ENCODE results near the gene RAP1GAP. TPM values are rescaled to one million over a fixed set of nuclear protein-coding genes. Genes with fewer than 3 reads are reported as not detected.

RAP1GAP gene
- total and polyA plus RNA-seq, 9 of the 15 experiments (the other 6 are each of a cell fraction or from before 2014, with no cell fraction given): 0.29 to 30.2 (median 19.2) TPM

DNA sequence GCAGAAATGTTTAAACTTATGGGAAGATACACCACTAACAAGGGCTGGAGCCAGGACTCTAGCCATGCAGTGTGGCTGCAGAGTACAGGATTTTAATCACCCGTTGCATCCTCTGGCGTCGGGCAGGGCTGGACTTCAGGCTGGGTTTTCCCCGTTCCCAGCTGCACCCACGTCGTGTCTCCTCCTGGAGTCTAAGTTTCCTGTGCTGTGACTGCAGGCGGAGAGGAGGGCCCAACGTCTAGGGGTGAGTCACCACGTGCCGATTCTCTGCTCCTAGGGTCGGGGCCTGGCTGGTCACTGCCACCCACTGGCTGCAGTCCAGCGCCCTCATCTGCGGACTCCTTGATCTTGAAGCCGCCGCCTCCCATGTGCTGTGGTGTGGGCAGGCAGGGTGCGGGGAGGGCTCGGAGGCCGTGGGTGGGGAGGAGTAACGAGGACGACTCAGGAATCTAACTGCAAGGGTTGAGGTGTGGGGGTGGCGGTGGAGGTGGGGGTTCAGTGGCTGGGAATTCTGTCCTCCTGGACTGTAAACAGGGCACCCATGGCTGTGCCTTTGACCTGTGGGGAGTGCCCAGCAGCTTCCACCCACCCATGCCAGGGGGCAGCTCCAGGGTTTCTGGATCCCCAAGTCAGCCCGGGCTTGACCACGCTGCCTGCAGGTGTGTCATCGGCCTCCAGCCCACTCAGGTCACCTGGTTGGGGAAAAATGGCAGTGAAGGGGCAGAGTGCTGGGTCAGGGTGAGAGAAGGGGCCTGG is 82.1 kb downstream of the RAP1GAP start (continued):
- TF ChIP-seq, protein P1, sequence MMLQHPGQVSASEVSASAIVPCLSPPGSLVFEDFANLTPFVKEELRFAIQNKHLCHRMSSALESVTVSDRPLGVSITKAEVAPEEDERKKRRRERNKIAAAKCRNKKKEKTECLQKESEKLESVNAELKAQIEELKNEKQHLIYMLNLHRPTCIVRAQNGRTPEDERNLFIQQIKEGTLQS (IDR thresholded peaks at IDR 0.05): peak; percentile 88
- TF ChIP-seq, protein P1 (CRISPR knock-in tag; conservative IDR thresholded peaks at IDR 0.05): no peak
- TF ChIP-seq PHB (CRISPR knock-in tag; IDR thresholded peaks at IDR 0.05) (no peak), BHLHE40 (IDR thresholded peaks at IDR 0.05; ENCODE audit: low read length) (peak; percentile 89), L3MBTL2 (IDR thresholded peaks at IDR 0.05) (peak; percentile 91), NR2C2 (CRISPR knock-in tag; IDR thresholded peaks at IDR 0.05) (peak; percentile 73; the same call in 1 of the 2 replicates), NR2C2 (tag; IDR thresholded peaks at IDR 0.05) (no peak; the same call in 1 of the 2 replicates), CTBP1 (IDR thresholded peaks at IDR 0.05; ENCODE audit: borderline replicate concordance) (peak; percentile 22; the same call in 1 of the 2 replicates), FOXJ3 (CRISPR knock-in tag; IDR thresholded peaks at IDR 0.05) (no peak), NELFE (IDR thresholded peaks at IDR 0.05; ENCODE audit: insufficient read depth, insufficient read length) (no peak), DPF2 (IDR thresholded peaks at IDR 0.05) (peak; percentile 28; the same call in 1 of the 2 replicates), SIX5 (IDR thresholded peaks at IDR 0.05; ENCODE audit: borderline replicate concordance in 1 of 2, insufficient read depth in 1 of 2, low read depth in 1 of 2, low read length in 2 of 2) (no peak), GABPB2 (CRISPR knock-in tag; conservative IDR thresholded peaks at IDR 0.05) (no peak), MYNN (IDR thresholded peaks at IDR 0.05) (peak; percentile 86; the same call in 1 of the 2 replicates), MYNN (CRISPR knock-in tag; IDR thresholded peaks at IDR 0.05) (no peak), RNF2 (IDR thresholded peaks at IDR 0.05) (0 out of 2 replicates have a peak, but pooled peaks have one; percentile 27), SMAD3 (CRISPR knock-in tag; conservative IDR thresholded peaks at IDR 0.05) (no peak), BRD9 (IDR thresholded peaks at IDR 0.05; ENCODE audit: low read depth, partially characterized antibody) (no peak), MYC (IDR thresholded peaks at IDR 0.05; ENCODE audit: low read depth, low read length) (peak; percentile 52; the same call in 1 of the 2 replicates), MYC (CRISPR knock-in tag; IDR thresholded peaks at IDR 0.05; ENCODE audit: borderline replicate concordance, low read depth) (no peak), SLC30A9 (CRISPR knock-in tag; IDR thresholded peaks at IDR 0.05) (no peak), RBM39 (optimal IDR thresholded peaks at IDR 0.05; ENCODE audit: low read depth, low read length) (no peak), ILK (tag; IDR thresholded peaks at IDR 0.05; ENCODE audit: borderline replicate concordance, low read depth) (no peak)
- TF ChIP-seq, protein P2, sequence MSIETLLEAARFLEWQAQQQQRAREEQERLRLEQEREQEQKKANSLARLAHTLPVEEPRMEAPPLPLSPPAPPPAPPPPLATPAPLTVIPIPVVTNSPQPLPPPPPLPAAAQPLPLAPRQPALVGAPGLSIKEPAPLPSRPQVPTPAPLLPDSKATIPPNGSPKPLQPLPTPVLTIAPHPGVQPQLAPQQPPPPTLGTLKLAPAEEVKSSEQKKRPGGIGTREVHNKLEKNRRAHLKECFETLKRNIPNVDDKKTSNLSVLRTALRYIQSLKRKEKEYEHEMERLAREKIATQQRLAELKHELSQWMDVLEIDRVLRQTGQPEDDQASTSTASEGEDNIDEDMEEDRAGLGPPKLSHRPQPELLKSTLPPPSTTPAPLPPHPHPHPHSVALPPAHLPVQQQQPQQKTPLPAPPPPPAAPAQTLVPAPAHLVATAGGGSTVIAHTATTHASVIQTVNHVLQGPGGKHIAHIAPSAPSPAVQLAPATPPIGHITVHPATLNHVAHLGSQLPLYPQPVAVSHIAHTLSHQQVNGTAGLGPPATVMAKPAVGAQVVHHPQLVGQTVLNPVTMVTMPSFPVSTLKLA (conservative IDR thresholded peaks at IDR 0.05): peak in 1 of 2 experiments; percentile 71; a peak in 2 of 4 replicates
- TF ChIP-seq, protein P3, sequence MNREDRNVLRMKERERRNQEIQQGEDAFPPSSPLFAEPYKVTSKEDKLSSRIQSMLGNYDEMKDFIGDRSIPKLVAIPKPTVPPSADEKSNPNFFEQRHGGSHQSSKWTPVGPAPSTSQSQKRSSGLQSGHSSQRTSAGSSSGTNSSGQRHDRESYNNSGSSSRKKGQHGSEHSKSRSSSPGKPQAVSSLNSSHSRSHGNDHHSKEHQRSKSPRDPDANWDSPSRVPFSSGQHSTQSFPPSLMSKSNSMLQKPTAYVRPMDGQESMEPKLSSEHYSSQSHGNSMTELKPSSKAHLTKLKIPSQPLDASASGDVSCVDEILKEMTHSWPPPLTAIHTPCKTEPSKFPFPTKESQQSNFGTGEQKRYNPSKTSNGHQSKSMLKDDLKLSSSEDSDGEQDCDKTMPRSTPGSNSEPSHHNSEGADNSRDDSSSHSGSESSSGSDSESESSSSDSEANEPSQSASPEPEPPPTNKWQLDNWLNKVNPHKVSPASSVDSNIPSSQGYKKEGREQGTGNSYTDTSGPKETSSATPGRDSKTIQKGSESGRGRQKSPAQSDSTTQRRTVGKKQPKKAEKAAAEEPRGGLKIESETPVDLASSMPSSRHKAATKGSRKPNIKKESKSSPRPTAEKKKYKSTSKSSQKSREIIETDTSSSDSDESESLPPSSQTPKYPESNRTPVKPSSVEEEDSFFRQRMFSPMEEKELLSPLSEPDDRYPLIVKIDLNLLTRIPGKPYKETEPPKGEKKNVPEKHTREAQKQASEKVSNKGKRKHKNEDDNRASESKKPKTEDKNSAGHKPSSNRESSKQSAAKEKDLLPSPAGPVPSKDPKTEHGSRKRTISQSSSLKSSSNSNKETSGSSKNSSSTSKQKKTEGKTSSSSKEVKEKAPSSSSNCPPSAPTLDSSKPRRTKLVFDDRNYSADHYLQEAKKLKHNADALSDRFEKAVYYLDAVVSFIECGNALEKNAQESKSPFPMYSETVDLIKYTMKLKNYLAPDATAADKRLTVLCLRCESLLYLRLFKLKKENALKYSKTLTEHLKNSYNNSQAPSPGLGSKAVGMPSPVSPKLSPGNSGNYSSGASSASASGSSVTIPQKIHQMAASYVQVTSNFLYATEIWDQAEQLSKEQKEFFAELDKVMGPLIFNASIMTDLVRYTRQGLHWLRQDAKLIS (CRISPR knock-in tag; IDR thresholded peaks at IDR 0.05): no peak

Data from K562 (cell line).